WTC11 (cell line): ENCODE data around the gene SLC1A3.

Experiments used
- GABPB1 ChIP-seq: sonication (generic); formaldehyde crosslinking; IDR thresholded peaks from 2 replicates; pipeline ENCODE4 v1.8.1; 2023; ENCODE audit warnings: mild to moderate bottlenecking, missing genetic modification reagents
- MXD4 ChIP-seq: fragments of 250-450 bp; sonication (Bioruptor Pico); IDR thresholded peaks from 2 replicates; pipeline ENCODE4 v1.8.0; 2021; ENCODE audit warnings: mild to moderate bottlenecking, moderate library complexity, borderline replicate concordance
- TF ChIP-seq, protein P1 (sequence below): sonication (generic); formaldehyde crosslinking; IDR thresholded peaks from 2 replicates; pipeline ENCODE4 v1.8.0; 2023; ENCODE audit warnings: missing genetic modification reagents
- TF ChIP-seq, protein P2 (sequence below): fragments of 250-450 bp; sonication (Bioruptor Pico); IDR thresholded peaks from 2 replicates; pipeline ENCODE4 v1.8.0; 2021; ENCODE audit warnings: mild to moderate bottlenecking

DNA sequence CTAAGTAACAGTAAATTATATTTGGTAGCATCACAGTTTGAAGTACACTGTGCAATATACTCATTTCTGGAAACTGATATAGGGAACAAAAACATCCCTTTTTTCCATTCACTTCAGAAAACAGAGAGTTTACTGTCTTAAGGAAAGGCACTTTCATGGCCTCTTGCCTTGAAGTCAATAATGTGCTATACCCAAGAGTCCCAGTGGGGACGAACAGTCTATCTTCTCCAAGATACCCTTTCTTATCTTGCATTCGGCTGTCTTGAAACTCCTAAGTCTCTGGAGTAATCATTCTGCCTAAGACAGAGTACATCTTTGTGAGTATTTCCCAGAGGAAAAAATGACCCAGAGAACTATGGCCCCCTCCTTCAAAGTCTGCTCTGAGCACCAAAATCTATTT, 107.1 kb downstream of the SLC1A3 start:
- TF ChIP-seq, protein P1, sequence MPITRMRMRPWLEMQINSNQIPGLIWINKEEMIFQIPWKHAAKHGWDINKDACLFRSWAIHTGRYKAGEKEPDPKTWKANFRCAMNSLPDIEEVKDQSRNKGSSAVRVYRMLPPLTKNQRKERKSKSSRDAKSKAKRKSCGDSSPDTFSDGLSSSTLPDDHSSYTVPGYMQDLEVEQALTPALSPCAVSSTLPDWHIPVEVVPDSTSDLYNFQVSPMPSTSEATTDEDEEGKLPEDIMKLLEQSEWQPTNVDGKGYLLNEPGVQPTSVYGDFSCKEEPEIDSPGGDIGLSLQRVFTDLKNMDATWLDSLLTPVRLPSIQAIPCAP = no peak
- no peak for TF ChIP-seq MXD4
- TF ChIP-seq, protein P2, sequence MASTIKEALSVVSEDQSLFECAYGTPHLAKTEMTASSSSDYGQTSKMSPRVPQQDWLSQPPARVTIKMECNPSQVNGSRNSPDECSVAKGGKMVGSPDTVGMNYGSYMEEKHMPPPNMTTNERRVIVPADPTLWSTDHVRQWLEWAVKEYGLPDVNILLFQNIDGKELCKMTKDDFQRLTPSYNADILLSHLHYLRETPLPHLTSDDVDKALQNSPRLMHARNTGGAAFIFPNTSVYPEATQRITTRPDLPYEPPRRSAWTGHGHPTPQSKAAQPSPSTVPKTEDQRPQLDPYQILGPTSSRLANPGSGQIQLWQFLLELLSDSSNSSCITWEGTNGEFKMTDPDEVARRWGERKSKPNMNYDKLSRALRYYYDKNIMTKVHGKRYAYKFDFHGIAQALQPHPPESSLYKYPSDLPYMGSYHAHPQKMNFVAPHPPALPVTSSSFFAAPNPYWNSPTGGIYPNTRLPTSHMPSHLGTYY = no peak
- no peak for TF ChIP-seq GABPB1
